GF-D8 (cell line): ENCODE data around the gene ARHGEF33.
A peak's percentile ranks its signal among the peaks of the same experiment; 100 is the strongest.

Experiments used
- DNase-seq: peaks from one replicate; lab custom pipeline; 2025; lab: John Stamatoyannopoulos, UW

Gene ARHGEF33

GRCh38 chr2:38889575-38889974 lies at the start of gene ARHGEF33:
TSS of gene ARHGEF33 (plus strand) at chr2:38889875. CDS start at chr2:38919448, 29,573 bp downstream.
- DNase-seq = no peak

DNA sequence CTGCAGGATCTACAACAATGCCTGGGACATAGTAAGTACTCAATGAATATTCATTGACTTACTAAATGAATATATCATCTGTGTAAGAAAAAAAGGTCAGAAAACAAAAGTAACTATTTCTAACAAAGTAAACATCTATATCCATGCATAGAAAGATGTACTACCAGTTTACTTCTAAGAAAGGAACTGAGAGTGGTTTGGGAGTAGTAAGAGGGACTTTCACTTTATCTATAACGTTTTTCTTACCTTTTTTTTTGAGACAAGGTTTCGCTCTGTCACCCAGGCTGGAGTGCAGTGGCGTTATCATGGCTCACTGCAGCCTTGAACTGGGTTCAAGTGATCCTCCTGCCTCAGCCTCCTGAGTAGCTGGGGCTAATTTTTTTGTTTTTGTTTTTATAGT lies 39.6 kb upstream of the ARHGEF33 start:
- DNase-seq = no peak

DNA sequence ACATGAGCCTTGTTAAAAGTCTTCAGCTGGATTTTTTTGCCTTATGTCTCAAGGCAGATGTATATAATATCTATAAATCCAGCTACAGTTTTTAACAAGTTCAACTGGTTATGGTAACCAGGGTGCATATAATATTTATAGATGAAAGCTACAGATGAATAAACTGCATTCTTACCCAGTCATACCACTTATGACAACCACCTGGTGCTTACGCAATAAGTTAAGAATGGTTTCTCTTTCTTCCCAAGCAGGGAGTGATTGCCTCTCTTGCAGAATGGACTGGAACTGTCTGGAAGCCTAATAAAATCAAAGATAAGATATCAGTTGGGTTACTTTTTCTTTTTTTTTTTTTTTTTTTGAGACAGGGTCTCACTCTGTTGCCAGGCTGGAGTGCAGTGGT lies 33.5 kb upstream of the ARHGEF33 start:
- no peak for DNase-seq

DNA sequence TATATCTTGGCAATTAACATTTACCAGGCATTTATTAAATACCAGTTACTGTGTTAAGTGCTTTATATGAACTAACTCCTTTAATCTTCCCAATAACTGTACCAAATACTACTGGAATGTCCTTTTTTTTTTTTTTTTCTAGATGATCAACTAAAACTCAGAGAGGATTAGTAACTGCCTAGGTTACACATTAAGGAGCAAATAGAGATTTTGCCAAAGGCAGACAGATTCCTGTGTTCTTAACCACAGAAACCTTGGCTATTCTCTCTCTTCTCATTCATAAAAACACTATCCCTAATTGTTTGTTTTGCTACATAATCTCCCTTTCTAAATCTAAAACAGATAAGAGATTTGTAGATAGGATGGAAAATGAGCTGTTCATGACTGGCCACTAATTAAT lies 27.2 kb upstream of the ARHGEF33 start:
- DNase-seq = no peak

GRCh38 chr2:38863061-38863695 lies 26.5 kb upstream of the ARHGEF33 start:
- DNase-seq = no peak

- DNase-seq = no peak
These were observed 22.8 kb upstream of the ARHGEF33 start for GRCh38 chr2:38866773-38867443.

DNA sequence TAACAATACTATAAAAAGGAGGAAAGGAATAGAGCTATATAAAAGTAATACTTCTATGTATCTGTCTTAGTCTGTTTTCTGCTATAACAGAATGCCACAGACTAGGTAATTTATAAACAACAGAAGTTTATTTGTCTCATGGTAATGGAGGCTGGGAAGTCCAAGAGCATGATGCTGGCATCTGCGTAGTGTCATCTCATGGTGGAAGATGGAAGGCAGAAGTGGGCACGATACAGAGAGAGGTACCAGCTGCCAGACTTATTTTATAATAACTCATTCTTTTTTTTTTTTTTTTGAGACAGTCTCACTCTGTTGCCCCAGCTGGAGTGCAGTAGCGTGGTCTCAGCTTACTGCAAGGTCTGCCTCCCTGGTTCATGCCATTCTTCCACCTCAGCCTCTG lies 18.2 kb upstream of the ARHGEF33 start:
- no peak for DNase-seq

DNA sequence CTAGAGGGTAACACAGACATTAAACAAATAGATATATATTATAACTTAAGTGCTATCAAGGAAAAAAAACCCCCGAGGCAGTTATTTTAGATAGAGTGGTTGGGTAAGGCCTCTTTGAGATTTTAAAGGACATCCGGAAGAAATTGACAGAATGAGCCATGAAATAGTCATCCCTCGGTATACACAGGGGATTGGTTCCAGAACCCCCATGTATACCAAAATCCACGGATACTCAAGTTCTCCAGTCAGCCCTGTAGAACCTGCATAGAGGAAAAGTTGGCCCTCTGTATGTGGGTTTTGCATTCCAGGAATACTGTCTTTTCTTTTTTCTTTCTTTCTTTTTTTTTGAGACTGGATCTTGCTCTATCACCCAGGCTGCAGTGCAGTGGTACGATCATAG lies 15.9 kb upstream of the ARHGEF33 start:
- DNase-seq = no peak

- no peak for DNase-seq
These were observed 14.5 kb upstream of the ARHGEF33 start for GRCh38 chr2:38875227-38875575.

GRCh38 chr2:38875576-38876367 lies 13.9 kb upstream of the ARHGEF33 start, which contains the start of the genes DHX57 and MORN2:
TSS of gene DHX57 (minus strand) at chr2:38875934. CDS start at chr2:38868405, 7,529 bp downstream.
TSS of gene MORN2 (plus strand) at chr2:38875976.
- DNase-seq = peak; percentile 40

GRCh38 chr2:38876407-38876806 lies 13.3 kb upstream of the ARHGEF33 start:
- no peak for DNase-seq

DNA sequence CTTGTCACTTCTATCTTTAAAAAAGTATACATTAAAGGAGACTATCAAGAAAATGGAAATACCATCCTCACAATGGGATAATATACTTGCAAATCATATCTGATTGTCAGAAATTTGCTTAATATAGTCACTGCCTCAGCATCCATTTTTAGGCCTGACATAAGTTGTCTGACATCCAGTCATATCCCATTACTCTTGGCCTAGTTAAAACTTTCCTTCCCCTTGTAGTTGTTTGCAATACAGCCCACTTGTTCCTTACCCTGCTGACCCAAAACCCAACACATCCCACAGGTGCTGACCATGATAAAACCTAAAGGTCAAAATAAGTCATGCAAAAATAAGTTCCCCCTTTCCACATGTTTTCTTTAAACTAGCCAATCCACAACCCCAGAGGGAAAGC lies 3.6 kb upstream of the ARHGEF33 start:
- no peak for DNase-seq

- DNase-seq = no peak
These were observed 2.3 kb upstream of the ARHGEF33 start for GRCh38 chr2:38887347-38887746.

GRCh38 chr2:38887902-38888554 lies 1.6 kb upstream of the ARHGEF33 start:
- no peak for DNase-seq

DNA sequence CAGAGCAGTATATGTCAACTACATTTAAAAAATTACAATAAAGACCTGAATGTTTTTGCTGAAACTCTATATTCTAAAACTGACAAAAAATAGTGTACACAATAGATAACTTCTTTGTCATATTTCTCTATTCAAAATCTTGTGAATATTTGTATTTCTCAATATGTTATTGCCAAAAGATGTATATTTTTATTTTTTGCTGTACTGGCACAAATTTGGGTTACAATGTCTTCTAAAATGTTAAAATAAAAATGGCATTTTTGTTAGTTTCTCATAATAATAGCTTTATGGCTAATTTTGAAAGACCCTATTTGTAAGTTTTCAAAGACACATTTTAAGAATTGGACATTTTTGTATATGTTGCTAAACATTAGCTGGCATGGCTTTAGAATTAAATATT lies 630 bp upstream of the ARHGEF33 start:
- no peak for DNase-seq

DNA sequence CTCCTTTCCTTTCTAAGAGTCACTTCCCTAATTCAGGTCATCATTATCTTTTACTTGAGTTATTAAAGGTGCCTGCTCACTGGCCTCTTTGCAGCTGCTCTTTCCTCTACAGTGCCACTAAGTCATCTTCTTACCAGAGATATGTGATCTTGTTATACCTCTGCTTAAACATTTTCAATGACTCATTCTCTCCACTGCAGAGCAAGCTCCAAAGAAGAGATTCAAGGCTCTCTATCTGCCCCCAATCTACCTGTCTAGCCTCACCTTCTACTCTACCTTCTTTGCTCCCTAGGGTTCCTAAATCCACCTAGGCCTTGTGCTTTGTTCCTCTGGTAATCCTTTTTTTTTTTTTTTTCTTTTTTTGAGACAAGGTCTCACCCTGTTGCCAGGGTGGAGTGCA lies 3.1 kb downstream of the ARHGEF33 start:
- DNase-seq = no peak

GRCh38 chr2:38898256-38898655 lies 8.6 kb downstream of the ARHGEF33 start:
- no peak for DNase-seq

GRCh38 chr2:38900726-38901125 lies 11.1 kb downstream of the ARHGEF33 start:
- DNase-seq = no peak

DNA sequence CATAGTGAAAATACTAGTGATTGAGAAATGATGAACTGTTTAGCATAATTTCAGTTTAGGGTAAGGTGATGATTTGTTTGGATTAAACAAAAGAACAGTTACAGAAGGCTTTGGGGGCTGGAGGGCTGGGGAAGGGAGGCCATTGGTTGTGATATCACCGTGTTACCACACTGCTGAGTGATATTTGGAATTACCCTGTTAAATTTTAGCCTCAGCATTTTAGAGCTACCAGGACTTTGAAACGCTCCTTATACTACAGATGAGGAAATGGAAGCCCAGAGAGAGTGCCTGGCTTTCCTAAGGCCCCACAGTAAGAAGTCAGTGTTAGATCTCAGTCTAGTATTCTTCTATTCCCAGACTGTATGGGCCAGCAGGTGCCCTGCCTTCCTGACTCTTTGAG lies 15.6 kb downstream of the ARHGEF33 start:
- no peak for DNase-seq

GRCh38 chr2:38907242-38907641 lies 17.6 kb downstream of the ARHGEF33 start:
- no peak for DNase-seq

GRCh38 chr2:38907743-38908562 lies 18.3 kb downstream of the ARHGEF33 start:
- DNase-seq = no peak

DNA sequence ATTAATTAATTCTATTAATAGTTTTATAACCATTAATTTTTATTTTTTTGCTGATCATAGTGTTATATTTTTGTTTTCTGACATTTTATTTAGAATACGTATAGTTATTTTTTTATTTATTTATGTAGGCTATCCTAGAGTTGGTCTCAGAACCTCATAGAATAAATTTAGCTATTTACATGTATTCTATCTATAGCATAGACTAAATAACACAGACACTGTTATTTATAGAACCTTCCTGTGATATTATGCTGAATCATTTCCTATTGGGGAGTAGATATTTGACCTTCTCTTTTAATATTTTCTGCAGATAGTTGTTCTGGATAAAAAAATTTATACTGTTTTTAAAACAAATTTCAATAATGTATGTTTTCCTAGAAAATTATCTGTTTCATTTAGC lies 20.2 kb downstream of the ARHGEF33 start:
- no peak for DNase-seq
